Parietal lobe (tissue), 1 donor: ENCODE measurements around the gene IL27RA. TPM values are rescaled to one million over a fixed set of nuclear protein-coding genes. Genes with fewer than 3 reads are reported as not detected.

Experiments used
- total RNA-seq: library from RNA; depleted of rRNA; stranded (reverse); fragments of >200 nt; gene quantifications from one replicate; pipeline ENCODE4 v1.2.3, GENCODE V29; 2014

Gene IL27RA
- 5.6 TPM for total RNA-seq

DNA sequence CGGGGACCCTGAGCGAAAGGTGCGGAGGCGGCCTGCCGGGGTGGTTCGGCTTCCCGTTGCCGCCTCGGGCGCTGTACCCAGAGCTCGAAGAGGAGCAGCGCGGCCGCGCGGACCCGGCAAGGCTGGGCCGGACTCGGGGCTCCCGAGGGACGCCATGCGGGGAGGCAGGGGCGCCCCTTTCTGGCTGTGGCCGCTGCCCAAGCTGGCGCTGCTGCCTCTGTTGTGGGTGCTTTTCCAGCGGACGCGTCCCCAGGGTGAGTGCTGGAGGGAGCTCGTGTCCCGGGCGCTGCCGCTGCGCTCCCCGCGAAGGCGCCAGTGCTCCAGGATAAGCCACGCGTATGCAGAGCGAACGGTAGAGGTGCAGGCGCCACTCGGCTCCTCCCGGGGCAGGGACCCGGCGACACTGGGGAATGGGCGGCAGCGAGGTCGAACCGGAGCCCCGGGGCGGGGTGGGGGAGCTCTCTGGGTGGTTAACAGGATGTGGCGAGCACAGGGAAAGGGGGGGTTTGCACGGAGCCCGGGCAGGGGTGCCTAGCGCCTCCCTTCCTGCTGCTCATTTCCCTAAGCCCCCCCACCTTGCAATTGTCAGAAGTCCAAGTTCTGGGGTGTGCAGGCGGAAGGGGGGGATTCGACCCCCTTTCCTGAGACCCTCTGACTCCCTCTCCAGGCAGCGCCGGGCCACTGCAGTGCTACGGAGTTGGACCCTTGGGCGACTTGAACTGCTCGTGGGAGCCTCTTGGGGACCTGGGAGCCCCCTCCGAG lies at the start of gene IL27RA:
Gene IL27RA (plus strand): TSS at position 44 of the 762 bp plus-strand sequence. CDS start 111 bp downstream, at position 155.

DNA sequence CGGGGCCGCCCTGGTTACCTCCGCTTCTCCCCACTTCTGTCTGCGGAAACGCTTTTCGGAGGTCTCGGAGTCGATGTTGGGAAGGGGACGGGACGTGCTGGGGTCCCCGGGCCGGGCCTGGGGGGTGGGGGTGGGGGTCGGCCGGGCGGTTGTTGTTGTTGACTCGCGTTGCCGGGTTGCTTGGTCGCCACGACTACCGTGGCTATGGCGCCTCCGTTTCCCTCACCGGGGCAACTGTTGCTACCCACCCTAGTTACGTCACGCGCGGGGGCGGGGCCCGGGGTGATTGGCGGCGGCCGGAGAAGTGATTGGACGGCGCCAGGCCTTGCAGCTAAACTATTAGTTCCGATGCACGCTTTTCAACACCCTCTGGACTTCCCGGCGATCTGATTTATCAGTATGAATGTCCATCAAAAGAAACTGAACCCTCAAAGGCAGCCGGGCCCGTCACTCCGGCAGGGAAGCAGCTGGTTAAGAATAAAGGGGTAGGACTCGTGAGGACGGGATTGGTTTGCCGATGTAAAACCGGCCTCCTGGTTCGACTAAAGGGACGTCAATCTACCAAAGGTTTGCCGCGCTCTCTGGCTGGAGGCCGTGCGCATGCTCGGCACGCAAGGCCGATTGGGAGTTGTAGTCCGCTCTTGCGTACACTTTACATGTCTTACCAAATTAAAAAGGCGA lies 25.3 kb upstream of the IL27RA start, which contains the start of gene RFX1:
Gene RFX1 (minus strand): TSS at position 236 of the 681 bp plus-strand sequence. CDS start 12,477 bp downstream, outside the sequence.

DNA sequence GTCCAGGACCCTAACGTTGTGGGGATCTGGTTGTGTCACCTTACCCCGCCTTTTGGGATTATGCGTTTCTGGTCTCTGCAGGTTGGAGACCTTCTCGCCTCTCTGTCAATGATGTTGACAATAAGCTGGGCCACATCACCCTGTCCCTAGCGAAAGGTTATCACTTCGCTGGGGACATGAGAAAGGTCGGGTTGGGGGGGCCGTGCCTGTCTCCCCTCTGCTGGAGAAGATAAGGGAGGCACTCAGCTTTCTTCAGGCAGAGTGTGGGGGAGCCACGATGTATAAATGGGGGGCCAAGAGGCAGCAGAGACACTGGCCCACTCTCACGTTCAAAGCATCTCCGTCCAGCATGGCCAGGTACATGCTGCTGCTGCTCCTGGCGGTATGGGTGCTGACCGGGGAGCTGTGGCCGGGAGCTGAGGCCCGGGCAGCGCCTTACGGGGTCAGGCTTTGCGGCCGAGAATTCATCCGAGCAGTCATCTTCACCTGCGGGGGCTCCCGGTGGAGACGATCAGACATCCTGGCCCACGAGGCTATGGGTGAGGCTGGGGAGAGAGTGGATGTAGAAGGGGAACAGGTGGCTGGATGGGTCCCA lies 3.6 kb upstream of the IL27RA start, which contains the start of gene RLN3:
Gene RLN3 (plus strand): TSS at position 293 of the 595 bp plus-strand sequence. CDS start 57 bp downstream, at position 350.

DNA sequence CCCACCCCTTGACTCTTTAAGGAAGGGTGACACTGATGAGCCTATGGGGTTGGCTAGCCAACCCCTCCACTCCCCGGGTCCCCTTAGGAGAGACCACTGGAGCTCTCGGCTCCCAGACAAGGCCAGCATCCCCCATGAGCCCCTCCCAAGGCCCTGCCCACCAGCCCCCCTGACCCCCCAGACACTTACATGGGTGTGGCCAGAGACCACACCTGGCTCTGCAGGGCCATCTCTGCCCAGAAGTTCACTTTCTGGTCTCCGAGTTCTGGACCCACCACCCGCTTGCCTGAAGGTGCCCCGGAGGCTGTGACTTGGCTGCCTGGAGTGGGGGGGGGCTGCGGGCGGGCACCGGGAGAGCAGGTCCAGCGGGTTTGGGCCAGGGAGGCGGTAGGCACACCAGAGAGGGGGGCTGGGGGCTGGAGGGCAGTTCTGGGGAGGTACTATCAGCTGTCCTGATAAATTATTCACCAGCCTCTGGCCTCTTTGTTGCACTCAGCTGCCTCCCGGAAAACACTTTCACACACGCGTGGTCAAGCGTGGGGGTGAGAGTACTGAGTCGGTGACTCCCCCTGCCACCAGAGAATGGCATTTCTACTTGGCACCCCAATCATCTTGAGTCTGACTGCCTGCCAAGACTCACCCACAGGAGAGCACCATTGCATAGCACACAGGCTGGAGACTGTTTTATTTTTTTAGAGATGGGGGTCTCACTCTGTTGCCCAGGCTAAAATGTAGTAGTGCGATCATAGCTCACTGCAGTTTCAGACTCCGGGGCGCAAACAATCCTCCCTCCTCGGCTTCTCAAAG lies 30.4 kb downstream of the IL27RA start, which contains the start of gene PALM3:
Gene PALM3 (minus strand): TSS at position 326 of the 807 bp plus-strand sequence. CDS start 96 bp downstream, at position 230.

DNA sequence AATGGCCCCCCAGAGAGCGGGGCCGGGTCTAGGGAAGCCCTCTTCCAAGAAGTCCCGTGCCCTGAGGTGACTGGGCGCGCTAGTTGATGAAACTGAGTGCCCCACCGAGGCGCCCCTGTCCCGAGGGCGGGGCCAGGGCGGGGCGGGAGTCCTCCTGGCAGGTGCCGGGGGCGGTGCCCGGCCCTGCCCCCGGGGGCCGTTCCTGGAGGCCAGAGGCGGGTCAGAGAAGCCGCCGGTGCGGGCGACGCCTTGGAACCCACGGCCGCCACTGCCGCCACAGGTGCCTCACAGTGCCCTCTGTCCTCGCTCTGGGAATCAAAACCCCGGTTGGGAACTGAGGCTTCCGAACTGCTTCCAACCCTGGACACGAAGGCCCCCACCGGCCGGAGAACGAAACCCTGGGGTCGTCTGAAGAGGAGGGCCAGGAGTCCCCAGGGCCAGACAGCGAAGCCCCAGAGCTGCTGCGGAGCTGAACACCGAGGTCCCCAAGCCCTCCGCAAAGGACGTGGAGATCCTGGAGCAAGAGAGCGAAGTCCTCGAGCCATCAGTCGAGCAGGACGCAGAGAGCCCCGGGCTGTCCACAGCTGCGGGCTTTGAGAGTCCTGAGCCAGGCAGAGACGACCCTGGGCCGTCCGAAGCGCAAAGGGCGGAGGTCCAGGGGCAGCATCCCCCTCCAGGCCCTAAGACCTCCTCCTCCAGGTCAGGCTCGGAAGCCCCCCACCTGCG lies 41.1 kb downstream of the IL27RA start, which contains the start of gene MISP3:
Gene MISP3 (plus strand): TSS at position 252 of the 726 bp plus-strand sequence. CDS start 524 bp downstream, outside the sequence.

DNA sequence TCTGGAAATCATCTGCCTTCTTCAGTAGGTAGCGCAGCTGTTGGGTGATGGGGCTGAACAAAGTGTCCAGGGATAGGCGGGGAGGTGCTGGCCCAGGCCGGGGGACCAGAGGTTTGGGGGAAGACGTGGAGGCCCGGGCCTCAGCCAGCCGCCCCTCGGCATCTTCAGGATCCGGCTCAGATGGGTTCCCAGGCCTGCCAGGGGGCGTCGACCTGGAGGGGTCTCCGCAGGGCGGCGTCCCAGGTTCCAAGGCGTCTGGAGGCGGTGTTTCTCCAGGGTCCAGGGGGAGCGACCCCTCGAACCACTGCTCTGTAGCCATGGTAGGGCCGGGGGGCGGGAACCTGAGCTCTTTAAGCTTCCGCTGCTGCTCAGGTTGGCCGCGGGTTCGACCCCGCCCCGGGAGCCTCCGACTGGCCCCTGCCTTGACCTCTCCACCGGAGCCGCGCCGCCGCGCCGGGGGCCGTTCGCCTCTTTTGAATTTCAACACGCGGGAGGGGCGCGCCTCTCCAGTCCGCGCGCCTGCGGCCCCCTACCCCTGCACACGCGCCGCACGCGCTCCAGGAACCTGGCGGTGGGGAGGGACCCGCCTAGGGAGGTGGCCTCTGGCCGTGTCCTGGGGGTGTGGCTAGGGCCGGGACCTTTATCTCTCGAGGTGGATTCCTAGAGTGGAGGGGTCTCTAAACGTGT lies 53.9 kb downstream of the IL27RA start, which contains the start of gene C19orf67:
Gene C19orf67 (minus strand): TSS at position 475 of the 687 bp plus-strand sequence. CDS start 156 bp downstream, at position 319.

DNA sequence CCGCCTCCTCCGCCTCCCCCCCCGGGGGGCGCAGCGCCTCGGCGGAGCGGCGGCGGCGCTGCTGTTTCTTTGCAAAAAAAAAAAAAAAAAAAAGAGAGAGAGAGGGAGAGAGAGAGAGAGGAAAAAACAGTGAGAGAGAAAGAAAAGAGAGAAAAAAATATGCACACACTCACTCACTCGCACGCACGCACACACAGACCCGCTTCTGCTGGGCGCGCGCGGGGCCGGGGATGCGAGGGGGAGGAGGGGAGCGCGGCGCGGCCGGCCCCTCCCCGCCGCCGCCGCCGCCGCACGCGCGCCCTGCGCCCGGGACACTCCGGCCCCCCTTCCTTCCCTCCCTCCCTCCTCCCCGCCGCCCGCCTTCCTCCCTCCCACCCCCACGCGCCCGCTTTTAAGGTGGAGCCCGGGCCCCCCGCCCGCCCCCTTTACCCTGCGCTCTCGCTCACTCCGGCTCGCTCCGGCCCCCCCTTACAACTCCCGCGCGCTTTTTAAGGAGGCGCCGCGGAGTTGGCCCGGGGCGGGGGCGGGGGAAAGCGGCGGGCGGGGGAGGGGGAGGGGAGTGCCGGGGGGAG lies 59.0 kb downstream of the IL27RA start, which contains the start of gene SAMD1:
Gene SAMD1 (minus strand): TSS at position 243 of the 572 bp plus-strand sequence.

Other genes starting within 250 kb of the IL27RA start
- gene ZSWIM4, start 236.3 kb upstream of the IL27RA start, total RNA-seq, result 17.5 TPM
- 3.8 TPM for gene NANOS3, start 154.6 kb upstream of the IL27RA start, total RNA-seq
- gene BRME1, start 125.6 kb upstream of the IL27RA start, total RNA-seq, result 21.9 TPM
- 20.0 TPM for gene CC2D1A, start 125.6 kb upstream of the IL27RA start, total RNA-seq
- gene PODNL1, start 93.3 kb upstream of the IL27RA start, total RNA-seq, result not detected
- 19.1 TPM for gene DCAF15, start 79.3 kb upstream of the IL27RA start, total RNA-seq
- gene RFX1, start 25.4 kb upstream of the IL27RA start, total RNA-seq, result 4.4 TPM
- not detected for gene RLN3, start 3.6 kb upstream of the IL27RA start, total RNA-seq
- gene PALM3, start 30.3 kb downstream of the IL27RA start, total RNA-seq, result 4.7 TPM
- 0.63 TPM for gene MISP3, start 41.0 kb downstream of the IL27RA start, total RNA-seq
- not detected for gene C19orf67, start 54.0 kb downstream of the IL27RA start, total RNA-seq
- gene SAMD1, start 59.0 kb downstream of the IL27RA start, total RNA-seq, result 36.3 TPM
- 42.9 TPM for gene PRKACA, start 86.0 kb downstream of the IL27RA start, total RNA-seq
- 2.8 TPM for gene ASF1B, start 104.8 kb downstream of the IL27RA start, total RNA-seq
- gene ADGRL1, start 174.4 kb downstream of the IL27RA start, total RNA-seq, result 88.9 TPM